ENCODE results near the gene UTP20. TPM values are rescaled to one million over a fixed set of nuclear protein-coding genes. Genes with fewer than 3 reads are reported as not detected.
A peak's percentile ranks its signal among the peaks of the same experiment; 100 is the strongest.

The UTP20 gene
- polyA plus RNA-seq, 1 donor: 22.3 TPM

GRCh38 chr12:101430456-101430855, 150.6 kb downstream of the UTP20 start:
- no peak for DNase-seq

- DNase-seq: peak; percentile 32
These were observed 156.2 kb downstream of the UTP20 start for GRCh38 chr12:101436136-101436535.

Other genes starting within 250 kb of the UTP20 start
- 33.1 TPM for gene SLC5A8, start 69.9 kb upstream of the UTP20 start, polyA plus RNA-seq (ENCODE audit: insufficient read length)
- 145 TPM for gene ARL1, start 127.7 kb downstream of the UTP20 start, polyA plus RNA-seq (ENCODE audit: insufficient read length)
- gene SPIC, start 195.2 kb downstream of the UTP20 start, polyA plus RNA-seq (ENCODE audit: insufficient read length): not detected

All from left kidney (tissue), 2 donors.